HepG2 (cell line): ENCODE results near the gene AP2A2. TPM values are rescaled to one million over a fixed set of nuclear protein-coding genes. Genes with fewer than 3 reads are reported as not detected.
A peak's percentile ranks its signal among the peaks of the same experiment; 100 is the strongest.

Source experiments
- ELF1 ChIP-seq: sonication (generic); formaldehyde crosslinking; IDR thresholded peaks from 2 replicates; pipeline ENCODE4 v1.4.0; 2020; ENCODE audit warnings: missing genetic modification reagents
- ETV5 ChIP-seq: IDR thresholded peaks from 2 replicates; pipeline ENCODE4 v1.6.1; 2018; ENCODE audit warnings: missing biosample characterization, missing genetic modification reagents, inconsistent platforms, borderline replicate concordance
- GABPB1 ChIP-seq: IDR thresholded peaks from 2 replicates; pipeline ENCODE4 v1.6.1; 2016; ENCODE audit warnings: mild to moderate bottlenecking, missing genetic modification reagents, moderate library complexity, missing compliant biosample characterization
- MED8 ChIP-seq: sonication (generic); formaldehyde crosslinking; IDR thresholded peaks from 2 replicates; pipeline ENCODE4 v1.8.1; 2023; ENCODE audit warnings: mild to moderate bottlenecking, missing genetic modification reagents; ENCODE audit not compliant: insufficient replicate concordance
- SP4 ChIP-seq: sonication (generic); formaldehyde crosslinking; IDR thresholded peaks from 2 replicates; pipeline ENCODE4 v1.8.1; 2023; ENCODE audit warnings: mild to moderate bottlenecking, missing genetic modification reagents
- ZNF17 ChIP-seq: sonication (generic); formaldehyde crosslinking; IDR thresholded peaks from 2 replicates; pipeline ENCODE4 v1.5.0; 2020; ENCODE audit warnings: mild to moderate bottlenecking, missing genetic modification reagents
- ZNF430 ChIP-seq: sonication (generic); formaldehyde crosslinking; IDR thresholded peaks from 2 replicates; pipeline ENCODE4 v1.9.0; 2021; ENCODE audit warnings: mild to moderate bottlenecking, missing genetic modification reagents
- polyA plus RNA-seq, 8 experiments: library from polyadenylated mRNA; depleted of rRNA in 3 of 8; stranded (reverse) in 7 of 8; unstranded in 1 of 8; fragments of >200 nt; fragmentation: Illumina TruSeq in 4 of 8; extraction: Trizol in 4 of 8; gene quantifications; 2 replicates each; pipeline versions ENCODE4 v1.2.1 to v1.2.3, GENCODE V29; 2011 to 2016; ENCODE audit warnings: low read depth in 4 of 8, missing spikeins in 1 of 8, mixed read lengths in 1 of 8; ENCODE audit not compliant: insufficient read depth in 1 of 8
- total RNA-seq, 5 experiments: library from RNA; depleted of rRNA; stranded (reverse); fragments of >200 nt; fragmentation: Illumina TruSeq; extraction: Trizol; gene quantifications; 2 replicates each; pipeline ENCODE4 v1.2.3, GENCODE V29; 2016; ENCODE audit warnings: low read depth in 1 of 5
- TF ChIP-seq, protein P1 (sequence below): sonication (generic); formaldehyde crosslinking; IDR thresholded peaks from 2 replicates; pipeline ENCODE4 v1.5.1; 2020; ENCODE audit warnings: mild to moderate bottlenecking, missing genetic modification reagents, moderate library complexity
- TF ChIP-seq, protein P2 (sequence below): sonication (generic); formaldehyde crosslinking; IDR thresholded peaks from 2 replicates; pipeline ENCODE4 v1.8.1; 2023; ENCODE audit warnings: mild to moderate bottlenecking, moderate library complexity, missing genetic modification reagents
- TF ChIP-seq, protein P3 (sequence below): sonication (generic); formaldehyde crosslinking; IDR thresholded peaks from 2 replicates; pipeline ENCODE4 v1.5.0; 2020; ENCODE audit warnings: mild to moderate bottlenecking, missing genetic modification reagents
- TF ChIP-seq, protein P4 (sequence below): sonication (generic); formaldehyde crosslinking; IDR thresholded peaks from 2 replicates; pipeline ENCODE4; 2020; ENCODE audit warnings: missing genetic modification reagents, mild to moderate bottlenecking, borderline replicate concordance
- TF ChIP-seq, protein P5 (sequence below): sonication (generic); formaldehyde crosslinking; IDR thresholded peaks from 2 replicates; pipeline ENCODE4 v1.5.0; 2020; ENCODE audit warnings: missing genetic modification reagents, mild to moderate bottlenecking, borderline replicate concordance
- TF ChIP-seq, protein P6 (sequence below): sonication (generic); formaldehyde crosslinking; IDR thresholded peaks from 2 replicates; pipeline ENCODE4 v1.4.0; 2020; ENCODE audit warnings: mild to moderate bottlenecking, missing genetic modification reagents

AP2A2 gene
- total and polyA plus RNA-seq, 2 of the 13 experiments (the other 11 are each of a cell fraction or from before 2014, with no cell fraction given), result 25.7 to 75.7 TPM

DNA sequence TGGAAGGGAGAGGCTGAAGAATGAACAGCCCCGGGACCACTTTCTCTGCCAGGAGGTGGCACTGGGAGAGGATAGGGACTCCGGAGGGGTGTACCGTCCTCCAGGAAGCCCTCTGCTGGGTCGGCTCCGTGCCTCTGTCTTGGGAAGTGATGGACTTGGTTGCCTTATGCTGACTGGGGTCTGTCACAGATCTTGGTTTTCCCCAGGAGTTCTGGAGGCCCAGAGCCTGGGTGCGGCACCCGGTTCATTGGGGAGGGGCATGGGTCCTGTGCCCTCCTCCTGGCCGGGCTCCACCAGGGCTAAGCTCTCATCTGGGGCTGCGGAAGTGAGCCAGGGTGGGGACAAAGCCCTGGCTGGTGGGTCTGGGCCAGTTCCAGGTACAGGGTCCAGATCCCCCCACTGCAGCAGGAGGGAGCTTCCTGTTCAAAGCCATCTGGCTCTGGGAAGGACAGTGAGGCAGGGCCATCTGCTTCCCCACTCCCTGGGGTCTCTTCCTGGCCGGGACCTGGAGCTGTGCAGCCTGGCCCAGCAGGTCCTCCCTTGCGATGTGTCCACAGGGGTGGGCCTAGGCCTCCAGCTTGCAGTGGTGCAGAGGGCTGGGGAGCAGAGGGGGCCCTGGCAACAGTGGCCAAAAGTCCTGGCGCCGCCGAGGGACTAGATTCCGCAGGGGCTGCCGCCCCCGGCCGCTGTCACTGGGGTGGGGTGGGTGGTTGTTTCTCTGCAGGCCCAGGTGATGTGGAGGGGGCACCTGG, 1.1 kb upstream of the AP2A2 start (continued):
- TF ChIP-seq, protein P1, sequence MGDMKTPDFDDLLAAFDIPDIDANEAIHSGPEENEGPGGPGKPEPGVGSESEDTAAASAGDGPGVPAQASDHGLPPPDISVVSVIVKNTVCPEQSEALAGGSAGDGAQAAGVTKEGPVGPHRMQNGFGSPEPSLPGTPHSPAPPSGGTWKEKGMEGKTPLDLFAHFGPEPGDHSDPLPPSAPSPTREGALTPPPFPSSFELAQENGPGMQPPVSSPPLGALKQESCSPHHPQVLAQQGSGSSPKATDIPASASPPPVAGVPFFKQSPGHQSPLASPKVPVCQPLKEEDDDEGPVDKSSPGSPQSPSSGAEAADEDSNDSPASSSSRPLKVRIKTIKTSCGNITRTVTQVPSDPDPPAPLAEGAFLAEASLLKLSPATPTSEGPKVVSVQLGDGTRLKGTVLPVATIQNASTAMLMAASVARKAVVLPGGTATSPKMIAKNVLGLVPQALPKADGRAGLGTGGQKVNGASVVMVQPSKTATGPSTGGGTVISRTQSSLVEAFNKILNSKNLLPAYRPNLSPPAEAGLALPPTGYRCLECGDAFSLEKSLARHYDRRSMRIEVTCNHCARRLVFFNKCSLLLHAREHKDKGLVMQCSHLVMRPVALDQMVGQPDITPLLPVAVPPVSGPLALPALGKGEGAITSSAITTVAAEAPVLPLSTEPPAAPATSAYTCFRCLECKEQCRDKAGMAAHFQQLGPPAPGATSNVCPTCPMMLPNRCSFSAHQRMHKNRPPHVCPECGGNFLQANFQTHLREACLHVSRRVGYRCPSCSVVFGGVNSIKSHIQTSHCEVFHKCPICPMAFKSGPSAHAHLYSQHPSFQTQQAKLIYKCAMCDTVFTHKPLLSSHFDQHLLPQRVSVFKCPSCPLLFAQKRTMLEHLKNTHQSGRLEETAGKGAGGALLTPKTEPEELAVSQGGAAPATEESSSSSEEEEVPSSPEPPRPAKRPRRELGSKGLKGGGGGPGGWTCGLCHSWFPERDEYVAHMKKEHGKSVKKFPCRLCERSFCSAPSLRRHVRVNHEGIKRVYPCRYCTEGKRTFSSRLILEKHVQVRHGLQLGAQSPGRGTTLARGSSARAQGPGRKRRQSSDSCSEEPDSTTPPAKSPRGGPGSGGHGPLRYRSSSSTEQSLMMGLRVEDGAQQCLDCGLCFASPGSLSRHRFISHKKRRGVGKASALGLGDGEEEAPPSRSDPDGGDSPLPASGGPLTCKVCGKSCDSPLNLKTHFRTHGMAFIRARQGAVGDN, result peak; percentile 63
- TF ChIP-seq ZNF430 (CRISPR knock-in tag) (peak; percentile 81), ETV5 (CRISPR knock-in tag) (peak; percentile 64; the same call in 1 of the 2 replicates), GABPB1 (CRISPR knock-in tag) (peak; percentile 40; the same call in 1 of the 2 replicates), SP4 (CRISPR knock-in tag) (no peak), ZNF17 (CRISPR knock-in tag) (no peak), MED8 (CRISPR knock-in tag) (peak; percentile 53), ELF1 (CRISPR knock-in tag) (peak; percentile 50)
- TF ChIP-seq, protein P2, sequence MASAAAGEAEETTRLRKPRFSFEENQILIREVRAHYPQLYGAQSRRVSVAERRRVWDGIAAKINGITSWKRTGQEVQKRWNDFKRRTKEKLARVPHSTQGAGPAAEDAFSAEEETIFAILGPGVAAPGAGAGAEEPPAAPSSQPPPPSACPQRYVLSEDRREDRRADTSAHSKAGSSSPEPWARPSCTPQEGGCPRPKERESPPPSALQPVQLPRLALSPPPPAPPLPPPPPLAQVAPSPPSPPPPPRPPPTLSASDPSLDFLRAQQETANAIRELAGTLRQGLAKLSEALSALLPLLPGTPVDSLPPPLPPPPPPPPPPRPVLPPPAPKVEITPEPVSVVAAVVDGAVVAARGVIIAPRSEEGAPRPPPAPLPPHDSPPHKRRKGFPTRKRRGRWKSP (CRISPR knock-in tag), result no peak
- TF ChIP-seq, protein P3, sequence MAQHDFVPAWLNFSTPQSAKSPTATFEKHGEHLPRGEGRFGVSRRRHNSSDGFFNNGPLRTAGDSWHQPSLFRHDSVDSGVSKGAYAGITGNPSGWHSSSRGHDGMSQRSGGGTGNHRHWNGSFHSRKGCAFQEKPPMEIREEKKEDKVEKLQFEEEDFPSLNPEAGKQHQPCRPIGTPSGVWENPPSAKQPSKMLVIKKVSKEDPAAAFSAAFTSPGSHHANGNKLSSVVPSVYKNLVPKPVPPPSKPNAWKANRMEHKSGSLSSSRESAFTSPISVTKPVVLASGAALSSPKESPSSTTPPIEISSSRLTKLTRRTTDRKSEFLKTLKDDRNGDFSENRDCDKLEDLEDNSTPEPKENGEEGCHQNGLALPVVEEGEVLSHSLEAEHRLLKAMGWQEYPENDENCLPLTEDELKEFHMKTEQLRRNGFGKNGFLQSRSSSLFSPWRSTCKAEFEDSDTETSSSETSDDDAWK (CRISPR knock-in tag), result no peak
- TF ChIP-seq, protein P4, sequence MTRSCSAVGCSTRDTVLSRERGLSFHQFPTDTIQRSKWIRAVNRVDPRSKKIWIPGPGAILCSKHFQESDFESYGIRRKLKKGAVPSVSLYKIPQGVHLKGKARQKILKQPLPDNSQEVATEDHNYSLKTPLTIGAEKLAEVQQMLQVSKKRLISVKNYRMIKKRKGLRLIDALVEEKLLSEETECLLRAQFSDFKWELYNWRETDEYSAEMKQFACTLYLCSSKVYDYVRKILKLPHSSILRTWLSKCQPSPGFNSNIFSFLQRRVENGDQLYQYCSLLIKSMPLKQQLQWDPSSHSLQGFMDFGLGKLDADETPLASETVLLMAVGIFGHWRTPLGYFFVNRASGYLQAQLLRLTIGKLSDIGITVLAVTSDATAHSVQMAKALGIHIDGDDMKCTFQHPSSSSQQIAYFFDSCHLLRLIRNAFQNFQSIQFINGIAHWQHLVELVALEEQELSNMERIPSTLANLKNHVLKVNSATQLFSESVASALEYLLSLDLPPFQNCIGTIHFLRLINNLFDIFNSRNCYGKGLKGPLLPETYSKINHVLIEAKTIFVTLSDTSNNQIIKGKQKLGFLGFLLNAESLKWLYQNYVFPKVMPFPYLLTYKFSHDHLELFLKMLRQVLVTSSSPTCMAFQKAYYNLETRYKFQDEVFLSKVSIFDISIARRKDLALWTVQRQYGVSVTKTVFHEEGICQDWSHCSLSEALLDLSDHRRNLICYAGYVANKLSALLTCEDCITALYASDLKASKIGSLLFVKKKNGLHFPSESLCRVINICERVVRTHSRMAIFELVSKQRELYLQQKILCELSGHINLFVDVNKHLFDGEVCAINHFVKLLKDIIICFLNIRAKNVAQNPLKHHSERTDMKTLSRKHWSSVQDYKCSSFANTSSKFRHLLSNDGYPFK, result peak; percentile 24; the same call in 1 of the 2 replicates
- TF ChIP-seq, protein P5, sequence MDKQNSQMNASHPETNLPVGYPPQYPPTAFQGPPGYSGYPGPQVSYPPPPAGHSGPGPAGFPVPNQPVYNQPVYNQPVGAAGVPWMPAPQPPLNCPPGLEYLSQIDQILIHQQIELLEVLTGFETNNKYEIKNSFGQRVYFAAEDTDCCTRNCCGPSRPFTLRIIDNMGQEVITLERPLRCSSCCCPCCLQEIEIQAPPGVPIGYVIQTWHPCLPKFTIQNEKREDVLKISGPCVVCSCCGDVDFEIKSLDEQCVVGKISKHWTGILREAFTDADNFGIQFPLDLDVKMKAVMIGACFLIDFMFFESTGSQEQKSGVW (CRISPR knock-in tag), result no peak
- TF ChIP-seq, protein P6, sequence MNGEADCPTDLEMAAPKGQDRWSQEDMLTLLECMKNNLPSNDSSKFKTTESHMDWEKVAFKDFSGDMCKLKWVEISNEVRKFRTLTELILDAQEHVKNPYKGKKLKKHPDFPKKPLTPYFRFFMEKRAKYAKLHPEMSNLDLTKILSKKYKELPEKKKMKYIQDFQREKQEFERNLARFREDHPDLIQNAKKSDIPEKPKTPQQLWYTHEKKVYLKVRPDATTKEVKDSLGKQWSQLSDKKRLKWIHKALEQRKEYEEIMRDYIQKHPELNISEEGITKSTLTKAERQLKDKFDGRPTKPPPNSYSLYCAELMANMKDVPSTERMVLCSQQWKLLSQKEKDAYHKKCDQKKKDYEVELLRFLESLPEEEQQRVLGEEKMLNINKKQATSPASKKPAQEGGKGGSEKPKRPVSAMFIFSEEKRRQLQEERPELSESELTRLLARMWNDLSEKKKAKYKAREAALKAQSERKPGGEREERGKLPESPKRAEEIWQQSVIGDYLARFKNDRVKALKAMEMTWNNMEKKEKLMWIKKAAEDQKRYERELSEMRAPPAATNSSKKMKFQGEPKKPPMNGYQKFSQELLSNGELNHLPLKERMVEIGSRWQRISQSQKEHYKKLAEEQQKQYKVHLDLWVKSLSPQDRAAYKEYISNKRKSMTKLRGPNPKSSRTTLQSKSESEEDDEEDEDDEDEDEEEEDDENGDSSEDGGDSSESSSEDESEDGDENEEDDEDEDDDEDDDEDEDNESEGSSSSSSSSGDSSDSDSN, result no peak
